Panc1 (cell line): Measurements from ENCODE around the gene OTUD4.

Source experiments
- CTCF ChIP-seq: fragments of 450-650 bp; IDR thresholded peaks from 2 replicates; pipeline ENCODE4 v1.5.1; 2017; ENCODE audit warnings: mild to moderate bottlenecking
- POLR2AphosphoS5 ChIP-seq: IDR thresholded peaks from 2 replicates; pipeline ENCODE4 v1.6.1; 2012; ENCODE audit warnings: mild to moderate bottlenecking, low read depth, low read length, moderate library complexity
- REST ChIP-seq, 2 experiments: IDR thresholded peaks; 2 replicates each; pipeline ENCODE4 v1.6.1; 2011 to 2012; ENCODE audit warnings: low read depth in 2 of 2, control low read depth in 1 of 2, low read length in 1 of 2, mild to moderate bottlenecking in 1 of 2, moderate library complexity in 1 of 2; ENCODE audit not compliant: insufficient read depth in 1 of 2
- SIN3A ChIP-seq: IDR thresholded peaks from 2 replicates; pipeline ENCODE4 v1.6.1; 2012; ENCODE audit warnings: low read depth, mild to moderate bottlenecking, low read length, moderate library complexity, borderline replicate concordance; ENCODE audit not compliant: insufficient read depth
- TCF7L2 ChIP-seq: IDR thresholded peaks from 2 replicates; pipeline ENCODE4 v1.6.1; 2011; ENCODE audit warnings: mild to moderate bottlenecking, low read depth, low read length, inconsistent platforms

GRCh38 chr4:145097331-145097820 lies 83.0 kb downstream of the OTUD4 start:
- TF ChIP-seq SIN3A (no peak), CTCF (0 out of 2 replicates have a peak, but pooled peaks have one; percentile 35), REST (IDR thresholded peaks at IDR 0.05; ENCODE audit: insufficient read depth in 1 of 2, low read depth in 2 of 2, low read length in 1 of 2) (no peak), POLR2AphosphoS5 (no peak), TCF7L2 (no peak)
